Hematopoietic multipotent progenitor cell treated with erythropoietin and hydrocortisone succinate and interleukin-3 and kit ligand, for 15 days (in vitro differentiated cells): ENCODE measurements around the gene ATP11C.
"Not testable (repeated sequence)": the region's sequence is repeated elsewhere in the genome, so short reads cannot be mapped to it uniquely, and the experiment has no call there.

Source experiments
- DNase-seq: peaks from one replicate; pipeline ENCODE4 v3.0.0-alpha.2; 2015; ENCODE audit warnings: low spot score

Gene ATP11C

GRCh38 chrX:139932901-139933796 lies at the start of gene ATP11C:
Gene ATP11C (minus strand): TSS chrX:139933053. CDS start chrX:139932042, 1,011 bp downstream.
- DNase-seq, result peak; percentile 66

GRCh38 chrX:139974471-139974870 lies 41.6 kb upstream of the ATP11C start:
- DNase-seq, result no peak

- DNase-seq, result no peak
These were observed 40.1 kb upstream of the ATP11C start for GRCh38 chrX:139972629-139973624.

- no peak for DNase-seq
These were observed 39.3 kb upstream of the ATP11C start for GRCh38 chrX:139972113-139972512.

DNA sequence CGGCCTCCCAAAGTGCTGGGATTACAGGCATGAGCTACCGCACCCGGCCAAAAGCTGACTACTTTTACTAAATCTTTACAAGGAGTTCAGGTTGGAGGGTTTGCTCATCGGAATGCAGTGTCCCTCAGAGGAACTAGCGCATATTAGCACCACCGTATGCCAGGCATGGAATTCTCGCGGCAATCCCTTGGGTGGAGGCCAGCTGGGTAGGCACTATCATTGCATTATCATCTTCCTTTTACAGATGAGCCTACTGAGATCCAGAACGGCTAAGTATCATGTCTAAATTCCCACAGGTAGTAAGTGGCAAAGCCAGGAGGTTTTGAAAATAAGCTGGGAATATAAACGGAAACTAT lies 38.5 kb upstream of the ATP11C start:
- no peak for DNase-seq

DNA sequence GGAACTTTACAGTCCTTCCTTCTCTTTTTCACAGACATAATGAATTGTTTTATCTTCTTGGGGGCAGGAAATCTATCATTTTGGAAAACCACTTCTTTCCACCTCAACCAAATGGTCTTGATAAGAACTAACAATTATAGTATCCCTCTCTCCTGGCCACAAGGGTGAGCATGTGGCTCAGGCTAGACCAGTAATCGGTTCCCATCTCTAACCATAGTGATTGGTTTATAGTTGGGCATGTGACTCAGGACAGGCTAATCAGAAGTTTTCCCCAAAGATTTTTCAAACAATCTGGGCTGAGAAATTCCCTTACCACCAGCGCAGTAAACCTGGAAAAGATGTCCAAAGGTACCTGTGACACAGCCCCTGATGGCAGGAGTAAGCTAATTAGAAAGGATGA lies 36.4 kb upstream of the ATP11C start:
- no peak for DNase-seq

DNA sequence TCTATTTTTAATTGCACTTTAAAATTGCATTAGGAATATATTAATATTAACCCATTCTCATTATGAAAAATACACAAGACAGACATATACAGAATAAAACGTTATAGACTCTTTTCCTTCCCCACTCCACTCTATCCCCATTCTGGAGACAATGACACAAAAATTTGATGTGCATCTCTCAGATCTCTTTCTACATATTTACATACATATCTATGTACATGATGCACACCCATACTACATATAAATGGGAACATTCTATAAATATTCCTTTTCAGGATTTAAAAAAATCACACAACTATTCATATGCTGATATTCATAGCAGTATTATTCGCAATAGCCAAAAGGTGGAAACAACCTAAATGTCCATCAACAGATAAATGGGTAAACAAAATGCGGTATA lies 34.9 kb upstream of the ATP11C start:
- no peak for DNase-seq

- DNase-seq, result no peak
These were observed 34.4 kb upstream of the ATP11C start for GRCh38 chrX:139967300-139967699.

DNA sequence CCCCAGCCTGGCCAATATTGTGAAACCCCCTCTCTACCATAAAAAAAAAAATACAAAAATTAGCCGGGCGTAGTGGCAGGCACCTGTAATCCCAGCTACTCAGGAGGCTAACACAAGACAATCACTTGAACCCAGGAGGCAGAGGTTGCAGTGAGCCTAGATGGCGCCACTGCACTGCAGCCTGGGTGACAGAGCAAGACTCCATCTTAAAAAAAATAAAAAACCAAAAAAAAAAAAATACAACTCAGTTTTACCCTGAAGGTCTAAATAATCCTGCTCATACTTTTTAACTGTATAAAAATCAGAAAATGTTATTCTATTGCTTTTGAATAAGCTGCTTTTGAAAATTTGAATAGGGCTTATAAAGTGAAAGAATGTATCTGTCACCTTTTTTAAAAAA lies 33.3 kb upstream of the ATP11C start:
- DNase-seq, result not testable (repeated sequence)

DNA sequence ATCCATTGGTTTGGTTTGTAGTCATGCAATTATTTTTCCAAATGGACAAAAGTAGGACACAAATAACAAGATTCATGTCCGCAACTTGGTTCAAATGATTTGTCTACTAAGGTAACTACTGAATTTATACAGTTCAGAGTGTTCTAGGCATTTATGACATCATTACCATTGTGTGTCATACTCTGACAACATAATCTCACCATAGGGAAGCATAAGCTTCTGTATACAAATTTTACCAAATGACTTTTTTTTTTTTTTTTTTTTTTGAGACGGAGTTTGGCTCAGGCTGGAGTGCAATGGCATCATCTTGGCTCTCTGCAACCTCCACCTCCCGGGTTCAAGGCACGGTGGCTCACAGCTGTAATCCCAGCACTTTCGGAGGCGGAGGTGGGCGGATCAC lies 32.6 kb upstream of the ATP11C start, which contains the start of gene CXorf66:
CXorf66 (minus strand) TSS at position 101 of the 400 bp plus-strand sequence; CDS start at position 76, 25 bp downstream.
- no peak for DNase-seq

GRCh38 chrX:139961091-139961490 lies 28.2 kb upstream of the ATP11C start:
- DNase-seq, result not testable (repeated sequence)

DNA sequence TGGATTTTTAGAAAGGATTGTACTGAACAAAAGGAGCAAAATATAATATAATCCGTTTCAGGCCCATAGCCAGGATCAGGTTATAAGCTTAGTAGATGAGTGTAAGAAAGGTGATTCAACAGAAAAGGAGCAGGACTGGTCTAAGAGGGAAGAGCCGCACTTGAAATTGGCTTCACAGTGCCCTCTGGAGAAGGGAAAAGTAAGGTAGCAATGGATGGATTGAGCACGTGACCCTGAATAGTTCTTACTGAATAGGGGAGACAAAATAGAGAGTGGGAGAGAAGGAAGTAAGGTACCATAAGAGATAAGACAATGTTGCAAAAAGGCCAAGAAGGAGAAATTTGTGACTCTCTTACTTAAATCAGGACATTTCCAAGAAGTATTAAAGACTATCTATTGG lies 16.9 kb upstream of the ATP11C start:
- DNase-seq, result no peak

GRCh38 chrX:139945075-139945474 lies 12.2 kb upstream of the ATP11C start:
- no peak for DNase-seq

- no peak for DNase-seq
These were observed 3.4 kb upstream of the ATP11C start for GRCh38 chrX:139936259-139936658.

DNA sequence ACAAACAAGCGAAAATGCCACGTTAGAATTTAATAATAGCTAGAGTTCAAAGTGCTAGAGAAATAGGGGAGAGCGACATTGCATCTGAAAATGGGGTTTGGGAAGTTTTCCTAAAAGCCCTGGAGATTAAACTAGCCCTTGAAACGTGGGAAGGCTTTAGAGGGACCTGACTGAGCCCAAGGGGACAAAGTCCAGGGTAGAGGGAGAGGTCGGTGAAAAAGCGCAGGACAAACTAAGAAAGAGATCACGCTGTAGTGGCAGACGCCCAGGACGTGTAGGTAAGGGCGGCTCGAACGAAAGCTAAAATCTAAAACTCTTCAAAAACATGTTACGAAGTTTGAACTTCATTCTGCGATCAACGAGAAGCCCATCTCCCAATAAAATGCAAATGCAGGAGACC lies 1.1 kb upstream of the ATP11C start:
- no peak for DNase-seq

- DNase-seq, result peak; percentile 57
These were observed 566 bp downstream of the ATP11C start for GRCh38 chrX:139932073-139932900.

GRCh38 chrX:139931646-139932072 lies 1.2 kb downstream of the ATP11C start:
- no peak for DNase-seq

- peak; percentile 2 for DNase-seq
These were observed 1.8 kb downstream of the ATP11C start for GRCh38 chrX:139930916-139931645.

GRCh38 chrX:139930401-139930800 lies 2.5 kb downstream of the ATP11C start:
- DNase-seq, result no peak

GRCh38 chrX:139929876-139930275 lies 3.0 kb downstream of the ATP11C start:
- no peak for DNase-seq

DNA sequence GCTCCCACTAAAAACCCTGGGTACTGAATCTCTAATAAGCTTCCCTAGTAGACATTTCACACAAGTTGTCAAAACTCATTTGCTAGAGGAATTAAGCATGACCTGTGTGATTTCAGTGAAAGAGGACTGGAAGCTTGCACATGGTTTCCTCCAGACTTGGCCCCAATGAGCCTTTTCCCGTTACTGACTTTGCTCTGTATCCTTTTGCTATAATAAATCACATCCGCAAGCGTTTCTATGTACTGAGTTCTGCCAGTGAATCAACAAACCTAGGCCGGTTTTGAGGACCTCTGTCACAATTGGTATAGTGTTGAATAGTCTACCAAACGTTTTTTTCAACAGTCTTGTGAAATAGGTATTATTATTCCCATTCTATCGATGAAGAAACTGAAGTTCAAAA lies 8.2 kb downstream of the ATP11C start:
- DNase-seq, result no peak
